GM10266 (cell line): ENCODE results near the gene SFT2D1.
"Not testable (repeated sequence)": the region's sequence is repeated elsewhere in the genome, so short reads cannot be mapped to it uniquely, and the experiment has no call there.

Source experiments
- DNase-seq: peaks from one replicate; pipeline ENCODE4 v3.0.0; 2012; ENCODE audit errors: extremely low spot score
- CTCF ChIP-seq: IDR thresholded peaks from 2 replicates; pipeline ENCODE4 v1.5.1; 2012; ENCODE audit warnings: mild to moderate bottlenecking, low read depth; ENCODE audit not compliant: control insufficient read depth, insufficient read depth; ENCODE audit errors: missing control alignments

SFT2D1 gene

DNA sequence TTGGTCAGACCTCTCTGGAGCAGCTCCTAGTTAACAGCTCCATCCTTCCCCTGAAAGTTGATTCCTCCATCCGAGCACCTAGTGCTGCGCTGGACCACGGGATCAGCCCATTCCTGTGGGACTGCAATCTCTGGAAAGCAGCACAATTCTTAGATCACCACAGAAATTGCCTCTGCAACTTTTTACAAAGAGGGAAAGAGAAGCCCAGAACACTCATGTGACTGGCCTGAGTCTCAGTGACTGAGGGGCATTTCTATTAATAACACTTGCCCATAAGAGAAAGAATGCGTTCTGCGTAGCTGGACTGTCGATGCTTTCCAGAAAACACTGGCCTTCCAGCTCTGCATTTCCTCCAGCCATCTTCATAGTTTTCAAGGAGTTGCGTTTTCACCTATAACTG, 22.1 kb upstream of the SFT2D1 start:
- TF ChIP-seq CTCF, result no peak
- no peak for DNase-seq

- DNase-seq, result not testable (repeated sequence)
These were observed 20.1 kb upstream of the SFT2D1 start for GRCh38 chr6:166362427-166362826.

GRCh38 chr6:166361077-166361429, 18.7 kb upstream of the SFT2D1 start:
- no peak for TF ChIP-seq CTCF
- no peak for DNase-seq

GRCh38 chr6:166360243-166361076, 18.1 kb upstream of the SFT2D1 start:
- no peak for TF ChIP-seq CTCF
- DNase-seq, result no peak

GRCh38 chr6:166355552-166355951, 13.2 kb upstream of the SFT2D1 start:
- no peak for TF ChIP-seq CTCF
- DNase-seq, result no peak

DNA sequence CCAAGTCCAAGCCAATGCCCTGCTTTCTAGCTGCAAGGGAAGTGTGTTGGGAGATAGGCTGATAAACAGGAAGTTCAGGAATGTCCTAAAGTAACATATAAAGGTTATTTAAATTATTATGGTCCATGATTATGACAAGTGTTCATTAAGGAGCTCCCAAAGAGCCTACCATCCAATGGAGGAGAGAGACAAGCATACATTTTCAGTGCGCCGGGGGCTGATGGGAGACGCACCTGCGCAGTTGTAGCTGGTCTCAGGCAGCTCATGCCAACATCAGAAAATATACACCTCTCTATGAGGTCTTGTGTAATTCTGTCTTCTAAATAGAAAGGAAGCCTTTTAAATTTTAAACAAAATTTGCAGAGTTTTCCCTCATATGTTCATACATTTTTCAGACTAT, 12.6 kb upstream of the SFT2D1 start:
- no peak for TF ChIP-seq CTCF
- DNase-seq, result no peak

GRCh38 chr6:166354143-166354542, 11.8 kb upstream of the SFT2D1 start:
- no peak for DNase-seq
- TF ChIP-seq CTCF, result no peak

DNA sequence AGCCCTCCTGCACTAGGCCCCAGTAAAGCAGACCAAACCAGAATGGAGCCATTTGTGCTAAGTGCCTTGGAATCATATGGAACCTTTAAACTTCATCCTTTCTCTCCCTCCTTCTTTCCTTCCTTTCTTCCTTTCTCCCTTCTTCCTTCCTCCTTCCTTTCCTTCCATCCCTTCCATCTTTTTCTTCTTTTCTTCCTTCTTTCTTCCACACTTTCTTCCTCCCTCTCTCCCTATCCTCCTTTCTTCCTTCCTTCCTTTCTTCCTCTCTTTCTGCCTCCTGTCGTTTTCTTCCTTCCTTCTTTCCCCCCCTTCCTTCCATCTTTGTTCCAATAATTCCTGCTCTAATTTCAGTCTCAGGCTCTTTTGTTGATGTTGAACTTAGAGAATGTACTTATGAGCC, 11.2 kb upstream of the SFT2D1 start:
- DNase-seq, result no peak
- no peak for TF ChIP-seq CTCF
